ENCODE results near the gene MGMT.

The MGMT gene

DNA sequence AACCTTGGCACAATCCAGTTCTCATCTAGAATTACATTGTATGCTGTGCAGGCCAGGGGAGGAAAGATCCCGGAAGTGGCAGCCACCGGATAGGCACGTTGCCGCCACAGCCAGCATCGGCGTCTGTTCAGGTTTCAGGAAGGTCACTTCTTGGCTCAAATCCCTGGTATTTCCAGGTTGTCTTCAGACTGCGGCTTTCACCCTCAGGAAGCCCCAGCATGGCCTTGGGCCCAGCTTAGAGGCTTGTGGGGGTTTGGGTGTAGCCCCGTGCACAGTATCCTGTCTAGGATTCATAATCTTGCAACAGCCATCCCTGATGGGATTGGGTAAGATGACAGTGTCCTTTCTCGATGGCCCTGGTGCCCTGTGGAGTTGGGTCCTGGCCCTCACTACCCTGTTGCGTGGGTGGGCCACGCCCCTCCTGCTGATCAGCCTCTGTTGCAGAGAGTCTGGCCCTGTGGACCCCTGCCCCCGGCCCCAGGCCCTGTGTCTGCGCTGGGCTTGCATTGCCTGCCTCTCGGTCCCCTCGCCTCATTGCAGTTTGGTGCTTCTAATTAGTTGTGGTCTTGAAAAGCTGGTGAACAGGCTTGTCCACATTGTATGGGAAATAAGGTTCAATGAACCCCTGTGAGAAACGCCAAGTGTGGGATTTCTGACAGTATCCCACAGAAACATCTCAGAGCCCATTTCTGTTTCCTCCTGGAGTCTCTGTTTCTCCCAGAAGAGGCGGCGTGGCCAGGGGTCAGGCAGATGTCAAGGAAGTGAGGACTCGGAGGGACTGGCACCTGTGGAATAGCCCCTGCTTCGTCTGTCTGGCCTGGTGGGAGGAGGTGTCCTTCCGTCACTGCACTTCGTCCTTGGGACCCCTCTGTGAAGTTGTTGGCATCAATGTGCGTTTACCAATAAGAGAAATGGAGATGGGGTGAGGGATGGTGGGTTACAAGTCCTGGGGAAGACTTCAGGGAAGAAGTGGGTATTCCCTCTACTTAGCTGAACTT is 77.5 kb downstream of the MGMT start:
- no peak for DNase-seq (ENCODE audit: low spot score)

DNA sequence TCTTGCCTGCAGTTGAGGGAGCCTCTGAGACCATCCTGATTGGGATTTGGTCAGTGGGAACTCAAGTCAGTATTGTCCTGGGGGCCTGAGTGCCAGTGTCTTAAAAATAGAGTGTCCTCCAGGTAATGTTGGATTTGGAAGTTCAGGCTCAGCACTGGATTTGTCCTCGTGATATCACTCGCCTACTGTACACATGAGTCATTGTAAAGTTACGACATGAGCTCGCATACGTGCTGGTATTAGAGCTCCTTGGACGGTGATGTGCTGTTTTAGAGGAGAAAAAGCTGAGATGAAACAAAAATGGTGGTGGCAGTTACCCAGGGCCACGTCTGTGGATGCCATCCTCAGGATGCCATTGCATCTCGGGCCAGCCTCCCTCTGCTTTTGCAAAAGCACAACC is 78.2 kb downstream of the MGMT start:
- no peak for DNase-seq (ENCODE audit: low spot score)

- DNase-seq (ENCODE audit: low spot score), result no peak
Measured at GRCh38 chr10:129546106-129546505, 79.1 kb downstream of the MGMT start.

GRCh38 chr10:129547608-129548007 is 80.6 kb downstream of the MGMT start:
- no peak for DNase-seq (ENCODE audit: low spot score)

DNA sequence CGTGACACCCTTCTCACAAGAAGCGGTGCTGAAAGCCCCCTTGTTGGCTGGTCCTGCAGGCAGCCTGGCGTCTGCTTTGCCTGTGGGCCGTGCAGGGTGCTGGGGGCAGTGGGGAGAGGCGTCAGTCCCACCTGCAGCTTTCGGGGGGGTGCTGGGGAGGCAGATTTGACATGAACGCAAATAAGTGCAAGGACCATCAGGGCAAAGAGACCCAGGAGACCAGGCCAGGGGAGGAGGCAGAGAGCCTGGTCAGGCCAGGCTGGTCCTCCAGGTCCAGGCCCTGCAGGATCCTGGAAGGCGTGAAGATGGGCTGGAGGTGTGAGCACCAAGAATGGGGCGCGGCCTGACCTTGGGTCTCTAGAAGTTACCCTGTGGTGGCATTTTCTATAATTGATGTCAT is 81.6 kb downstream of the MGMT start:
- no peak for DNase-seq (ENCODE audit: low spot score)

DNA sequence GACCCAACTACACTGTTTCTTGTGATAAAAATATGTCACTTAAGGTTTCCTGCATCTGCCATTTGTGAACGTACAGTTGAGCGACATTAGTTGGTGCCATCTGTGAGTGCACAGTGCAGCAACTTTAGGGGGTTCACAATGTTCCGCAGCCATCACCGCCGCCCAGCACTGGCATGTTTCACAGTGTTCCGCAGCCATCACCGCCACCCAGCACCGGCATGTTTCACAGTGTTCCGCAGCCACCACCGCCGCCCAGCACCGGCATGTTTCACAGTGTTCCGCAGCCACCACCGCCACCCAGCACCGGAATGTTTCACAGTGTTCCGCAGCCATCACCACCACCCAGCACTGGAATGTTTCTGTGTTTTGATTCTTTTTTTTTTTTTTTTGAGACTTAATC is 83.0 kb downstream of the MGMT start:
- DNase-seq (ENCODE audit: low spot score), result no peak

GRCh38 chr10:129550658-129551057 is 83.6 kb downstream of the MGMT start:
- no peak for DNase-seq (ENCODE audit: low spot score)

- no peak for DNase-seq (ENCODE audit: low spot score)
Measured at GRCh38 chr10:129552119-129552518, 85.1 kb downstream of the MGMT start.

GRCh38 chr10:129553928-129554327 is 86.9 kb downstream of the MGMT start:
- no peak for DNase-seq (ENCODE audit: low spot score)

GRCh38 chr10:129556316-129556715 is 89.3 kb downstream of the MGMT start:
- no peak for DNase-seq (ENCODE audit: low spot score)

GRCh38 chr10:129560361-129560760 is 93.3 kb downstream of the MGMT start:
- DNase-seq (ENCODE audit: low spot score), result no peak

GRCh38 chr10:129562487-129562886 is 95.4 kb downstream of the MGMT start:
- DNase-seq (ENCODE audit: low spot score), result no peak

DNA sequence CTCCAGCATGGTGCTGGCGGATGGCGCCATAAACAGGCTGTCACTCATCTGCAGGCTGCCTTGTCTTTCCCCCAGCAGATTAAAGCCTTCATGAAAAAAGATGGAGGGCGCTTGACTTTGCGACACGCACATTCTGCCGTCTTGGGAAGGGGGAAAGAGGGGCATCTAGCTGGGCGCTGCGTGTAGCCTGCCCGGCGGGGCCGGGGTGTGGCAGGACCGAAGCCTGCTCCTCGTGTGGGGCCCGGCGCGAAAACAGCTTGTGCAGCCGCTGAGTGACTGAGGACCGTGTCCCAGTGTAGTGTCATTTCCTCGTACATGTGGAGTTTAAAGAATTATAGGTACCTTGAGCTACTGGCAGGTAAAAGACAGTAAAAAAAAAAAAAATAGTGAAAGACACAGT is 97.9 kb downstream of the MGMT start:
- DNase-seq (ENCODE audit: low spot score), result no peak

DNA sequence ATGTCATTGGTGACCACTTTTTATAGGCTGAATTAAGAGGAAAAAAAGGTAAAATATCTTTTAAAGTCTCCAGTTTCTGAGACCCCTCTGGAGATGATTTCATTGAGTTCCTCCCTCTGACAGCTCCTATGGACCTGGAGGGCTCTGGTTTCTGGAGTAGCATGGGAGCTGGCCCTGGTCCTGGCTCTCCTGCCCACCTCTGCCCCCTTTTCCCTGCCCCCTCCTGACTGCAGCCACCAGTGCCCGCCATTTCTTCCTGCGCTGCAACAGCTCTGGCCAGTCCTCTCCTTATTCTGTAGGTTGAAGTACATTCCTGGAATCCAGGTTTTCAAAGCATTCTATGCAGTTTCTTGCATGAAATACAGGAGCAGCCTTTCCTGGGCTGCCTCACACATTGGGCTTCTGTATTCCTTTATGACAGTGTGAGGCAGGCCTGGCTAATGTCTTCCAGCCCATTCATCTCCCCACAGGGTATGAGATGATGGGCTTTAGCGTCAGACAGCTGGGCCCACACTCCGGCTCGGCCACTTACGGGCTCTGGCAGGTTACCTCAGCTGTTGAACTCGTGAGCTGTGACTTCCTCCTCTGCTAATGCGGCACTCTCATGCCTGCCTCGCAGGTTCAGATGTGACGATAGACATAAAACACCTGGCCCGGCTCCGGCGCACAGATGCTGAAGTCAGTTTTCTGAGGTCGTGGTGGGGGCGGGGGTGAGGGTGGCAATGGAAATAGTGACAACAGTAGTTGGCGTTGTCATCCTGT is 101.7 kb downstream of the MGMT start:
- no peak for DNase-seq (ENCODE audit: low spot score)

- no peak for DNase-seq (ENCODE audit: low spot score)
Measured at GRCh38 chr10:129570185-129570584, 103.1 kb downstream of the MGMT start.

DNA sequence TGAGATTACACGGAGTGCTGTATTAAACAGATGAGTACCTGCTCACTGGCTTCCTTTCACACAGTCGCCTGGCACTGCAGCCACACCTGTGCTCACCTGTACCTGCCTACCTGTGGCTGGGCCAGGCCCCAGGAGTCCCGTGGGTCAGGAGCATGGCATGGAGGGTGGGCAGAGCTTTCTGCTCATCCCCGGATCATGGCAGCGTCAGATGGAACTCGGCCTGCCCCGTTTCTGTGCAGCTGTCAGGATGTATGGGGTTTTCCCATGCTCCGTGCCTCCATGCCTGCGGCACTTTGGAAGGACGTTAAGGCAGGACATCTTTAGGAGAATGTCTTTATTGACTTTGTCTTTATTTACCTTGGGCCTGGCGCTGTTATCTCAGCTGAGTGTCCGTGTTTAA is 112.2 kb downstream of the MGMT start:
- no peak for DNase-seq (ENCODE audit: low spot score)

GRCh38 chr10:129580010-129580409 is 113.0 kb downstream of the MGMT start:
- no peak for DNase-seq (ENCODE audit: low spot score)

DNA sequence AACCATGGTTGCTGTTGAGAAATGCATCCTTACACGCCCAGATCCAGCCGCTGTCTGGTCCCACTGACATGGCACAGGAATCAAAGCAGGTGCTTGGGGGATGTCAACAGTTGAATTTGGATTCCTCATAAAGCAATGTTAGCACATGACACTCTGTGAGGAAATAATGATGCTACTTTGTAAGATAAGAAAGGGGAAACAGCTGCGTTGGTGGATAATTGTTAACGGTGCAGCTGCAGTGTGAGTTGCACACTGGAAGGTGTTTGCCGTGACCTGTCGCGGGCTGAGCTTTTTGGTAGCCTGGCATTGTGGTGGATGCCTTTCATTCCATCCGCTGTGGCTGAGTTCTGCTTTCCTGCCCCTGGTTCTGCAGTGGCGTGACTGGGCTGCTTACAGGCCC is 113.9 kb downstream of the MGMT start:
- no peak for DNase-seq (ENCODE audit: low spot score)

- no peak for DNase-seq (ENCODE audit: low spot score)
Measured at GRCh38 chr10:129581827-129582411, 114.9 kb downstream of the MGMT start.

- DNase-seq (ENCODE audit: low spot score), result no peak
Measured at GRCh38 chr10:129583831-129584230, 116.8 kb downstream of the MGMT start.

GRCh38 chr10:129586898-129587443 is 119.9 kb downstream of the MGMT start:
- DNase-seq (ENCODE audit: low spot score), result no peak

GRCh38 chr10:129589546-129589945 is 122.5 kb downstream of the MGMT start:
- DNase-seq (ENCODE audit: low spot score), result no peak

Data from hematopoietic multipotent progenitor cell treated with erythropoietin and hydrocortisone succinate and interleukin-3 and kit ligand, for 17 days (in vitro differentiated cells).